Spleen (tissue), 7 donors: Measurements from ENCODE around the gene TBXAS1.

Source experiments
- CTCF ChIP-seq, 11 experiments: fragments of 200-600 bp in 7 of 11; fragments of 450-650 bp in 4 of 11; sonication (generic) in 4 of 11; IDR thresholded peaks in 8 of 11; conservative IDR thresholded peaks in 3 of 11; 1 replicate in 7 of 11; 2 replicates in 4 of 11; pipeline versions ENCODE4 v1.4.0 to v1.8.0; 2016 to 2021; ENCODE audit warnings: antibody characterized with exemption in 11 of 11, inconsistent platforms in 4 of 11, mild to moderate bottlenecking in 1 of 11
- POLR2A ChIP-seq, 3 donors: fragments of 450-650 bp; IDR thresholded peaks; one replicate each; pipeline ENCODE4 v1.5.1; 2017; ENCODE audit warnings: antibody characterized with exemption in 3 of 3, mild to moderate bottlenecking in 1 of 3
- POLR2AphosphoS5 ChIP-seq, 3 donors: sonication (generic); formaldehyde crosslinking; IDR thresholded peaks; one replicate each; pipeline ENCODE4 v1.5.1; 2017; ENCODE audit warnings: antibody characterized with exemption in 3 of 3
- donor health status: DM: no; HTN: no; CAD: no; lungs with moderate emphysema.
- donor health status: DM: no; HTN: no; CAD: no.
- donor health status: DM: no; HTN: no; CAD: no.

GRCh38 chr7:140039066-140039465, 210.0 kb downstream of the TBXAS1 start:
- no peak for TF ChIP-seq CTCF (IDR thresholded peaks at IDR 0.05 in 8 of 11, conservative IDR thresholded peaks at IDR 0.05 in 3 of 11)
- no peak for TF ChIP-seq POLR2A (IDR thresholded peaks at IDR 0.05)
- TF ChIP-seq POLR2AphosphoS5 (IDR thresholded peaks at IDR 0.05), result no peak
